ENCODE measurements around the gene F2RL2.

DNA sequence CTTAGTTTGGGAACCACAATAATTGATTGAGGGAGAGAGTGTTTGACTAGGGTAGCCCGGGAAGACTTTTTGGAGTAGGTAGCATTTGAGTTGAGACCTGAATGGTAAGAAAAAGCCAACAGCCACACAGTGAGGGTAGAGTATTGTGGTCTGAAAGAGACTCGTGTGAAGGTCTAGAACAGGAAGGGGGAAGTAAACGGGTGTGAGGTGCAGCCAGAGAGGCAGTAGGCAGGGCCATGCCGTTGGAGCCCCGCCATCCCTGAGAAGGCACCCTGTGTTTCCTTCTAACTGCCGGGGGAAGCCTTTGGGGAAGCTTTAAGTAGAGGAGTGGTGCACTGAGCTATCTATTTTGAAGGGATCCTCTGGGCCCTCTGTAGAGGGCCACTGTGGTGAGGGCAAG is 3.5 kb upstream of the F2RL2 start:
- TF ChIP-seq, protein P1, sequence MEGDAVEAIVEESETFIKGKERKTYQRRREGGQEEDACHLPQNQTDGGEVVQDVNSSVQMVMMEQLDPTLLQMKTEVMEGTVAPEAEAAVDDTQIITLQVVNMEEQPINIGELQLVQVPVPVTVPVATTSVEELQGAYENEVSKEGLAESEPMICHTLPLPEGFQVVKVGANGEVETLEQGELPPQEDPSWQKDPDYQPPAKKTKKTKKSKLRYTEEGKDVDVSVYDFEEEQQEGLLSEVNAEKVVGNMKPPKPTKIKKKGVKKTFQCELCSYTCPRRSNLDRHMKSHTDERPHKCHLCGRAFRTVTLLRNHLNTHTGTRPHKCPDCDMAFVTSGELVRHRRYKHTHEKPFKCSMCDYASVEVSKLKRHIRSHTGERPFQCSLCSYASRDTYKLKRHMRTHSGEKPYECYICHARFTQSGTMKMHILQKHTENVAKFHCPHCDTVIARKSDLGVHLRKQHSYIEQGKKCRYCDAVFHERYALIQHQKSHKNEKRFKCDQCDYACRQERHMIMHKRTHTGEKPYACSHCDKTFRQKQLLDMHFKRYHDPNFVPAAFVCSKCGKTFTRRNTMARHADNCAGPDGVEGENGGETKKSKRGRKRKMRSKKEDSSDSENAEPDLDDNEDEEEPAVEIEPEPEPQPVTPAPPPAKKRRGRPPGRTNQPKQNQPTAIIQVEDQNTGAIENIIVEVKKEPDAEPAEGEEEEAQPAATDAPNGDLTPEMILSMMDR (IDR thresholded peaks at IDR 0.05), result no peak
- no peak for TF ChIP-seq POLR2A (IDR thresholded peaks at IDR 0.05)
- TF ChIP-seq EP300 (IDR thresholded peaks at IDR 0.05), result no peak

Measured in tibial nerve (tissue), 4 donors.